Activated naive CD8-positive, alpha-beta T cell treated with anti-CD3 and anti-CD28 coated beads for 36 hours (primary cell): ENCODE measurements around the gene ZNF563. TPM values are rescaled to one million over a fixed set of nuclear protein-coding genes. Genes with fewer than 3 reads are reported as not detected.
"Not testable (repeated sequence)": the region's sequence is repeated elsewhere in the genome, so short reads cannot be mapped to it uniquely, and the experiment has no call there.

Experiments
- DNase-seq: peaks from one replicate; pipeline ENCODE4 v3.0.0; 2021
- H3K27ac Mint-ChIP-seq: one replicate; pipeline ENCODE4 v1.8.0; 2022; ENCODE audit warnings: mild to moderate bottlenecking, moderate library complexity, mixed read lengths
- H3K27me3 Mint-ChIP-seq: one replicate; pipeline ENCODE4 v1.8.0; 2022; ENCODE audit warnings: mild to moderate bottlenecking, mixed read lengths
- H3K36me3 Mint-ChIP-seq: one replicate; pipeline ENCODE4 v1.8.0; 2021; ENCODE audit warnings: mild to moderate bottlenecking, mixed read lengths
- H3K4me1 Mint-ChIP-seq: one replicate; pipeline ENCODE4 v1.8.0; 2021; ENCODE audit warnings: mixed read lengths
- H3K4me3 Mint-ChIP-seq: one replicate; pipeline ENCODE4 v1.8.0; 2022; ENCODE audit warnings: mild to moderate bottlenecking, moderate library complexity, mixed read lengths
- H3K9me3 Mint-ChIP-seq: one replicate; pipeline ENCODE4 v1.8.0; 2022; ENCODE audit warnings: mixed read lengths
- total RNA-seq, 2 experiments: library from RNA; stranded (reverse); gene quantifications; one replicate each; pipeline ENCODE4 v1.2.3, GENCODE V29; 2021

Gene ZNF563
- total RNA-seq, 2 experiments from 2014 or later = 2.8 to 4.5 TPM

- no peaks in the 10 kb centered on the region for H3K27me3 Mint-ChIP-seq
- H3K27ac Mint-ChIP-seq = peak overlapping the region; percentile 96
- H3K4me3 Mint-ChIP-seq = peak overlapping the region; percentile 35
- H3K9me3 Mint-ChIP-seq = peaks cover 4% of the 10 kb centered on the region
- H3K36me3 Mint-ChIP-seq = peaks cover 27% of the 10 kb centered on the region
- no peak for DNase-seq
- H3K4me1 Mint-ChIP-seq = peaks cover 51% of the 10 kb centered on the region
Measured at GRCh38 chr19:12330340-12330739, 3.1 kb downstream of the ZNF563 start.

GRCh38 chr19:12325690-12326089, 7.7 kb downstream of the ZNF563 start:
- Mint-ChIP-seq H3K27me3 (no peaks in the 10 kb centered on the region), H3K4me3 (no peak overlapping the region), H3K4me1 (peaks cover 27% of the 10 kb centered on the region), H3K27ac (no peak overlapping the region), H3K9me3 (peaks cover 8% of the 10 kb centered on the region), H3K36me3 (peaks cover 49% of the 10 kb centered on the region)
- no peak for DNase-seq

GRCh38 chr19:12318782-12319413, 14.5 kb downstream of the ZNF563 start:
- Mint-ChIP-seq H3K4me1 (peaks cover 2% of the 10 kb centered on the region), H3K27me3 (no peaks in the 10 kb centered on the region), H3K27ac (no peak overlapping the region), H3K36me3 (peaks cover 71% of the 10 kb centered on the region), H3K9me3 (peaks cover 27% of the 10 kb centered on the region), H3K4me3 (no peak overlapping the region)
- no peak for DNase-seq

GRCh38 chr19:12314553-12314952, 18.9 kb downstream of the ZNF563 start:
- H3K27me3 Mint-ChIP-seq = no peaks in the 10 kb centered on the region
- H3K27ac Mint-ChIP-seq = no peak overlapping the region
- peaks cover 22% of the 10 kb centered on the region for H3K9me3 Mint-ChIP-seq
- no peak for DNase-seq
- H3K4me1 Mint-ChIP-seq = peaks cover 2% of the 10 kb centered on the region
- H3K4me3 Mint-ChIP-seq = no peak overlapping the region
- peaks cover 46% of the 10 kb centered on the region for H3K36me3 Mint-ChIP-seq

GRCh38 chr19:12308891-12309290, 24.5 kb downstream of the ZNF563 start:
- H3K4me3 Mint-ChIP-seq, H3K9me3 Mint-ChIP-seq, H3K27ac Mint-ChIP-seq, DNase-seq, H3K27me3 Mint-ChIP-seq, H3K4me1 Mint-ChIP-seq, H3K36me3 Mint-ChIP-seq: not testable (repeated sequence)

GRCh38 chr19:12295191-12295590, 38.2 kb downstream of the ZNF563 start:
- Mint-ChIP-seq H3K27ac (peak overlapping the region; percentile 95), H3K9me3 (no peaks in the 10 kb centered on the region), H3K4me1 (peaks cover 20% of the 10 kb centered on the region), H3K36me3 (peaks cover 18% of the 10 kb centered on the region), H3K27me3 (no peaks in the 10 kb centered on the region), H3K4me3 (peak overlapping the region; percentile 100)
- no peak for DNase-seq

- peak within 1 kb of the TSS; percentile 100 for H3K4me3 Mint-ChIP-seq
- H3K36me3 Mint-ChIP-seq = peaks cover 22% of the 10 kb centered on the region
- H3K27ac Mint-ChIP-seq = peak within 1 kb of the TSS; percentile 99
- no peaks in the 10 kb centered on the region for H3K27me3 Mint-ChIP-seq
- H3K9me3 Mint-ChIP-seq = no peaks in the 10 kb centered on the region
- peaks cover 25% of the 10 kb centered on the region for H3K4me1 Mint-ChIP-seq
- peak; percentile 95 for DNase-seq
Measured at GRCh38 chr19:12294249-12295158, 38.9 kb downstream of the ZNF563 start, which contains the start of gene ZNF44. Gene ZNF44, minus strand, starts transcription at chr19:12294883. Its CDS starts 189 bp downstream, at chr19:12294694.

GRCh38 chr19:12293777-12294248, 39.6 kb downstream of the ZNF563 start:
- Mint-ChIP-seq H3K4me1 (peaks cover 31% of the 10 kb centered on the region), H3K9me3 (no peaks in the 10 kb centered on the region), H3K27ac (peak overlapping the region; percentile 99), H3K36me3 (peaks cover 25% of the 10 kb centered on the region), H3K4me3 (peak overlapping the region; percentile 100), H3K27me3 (no peaks in the 10 kb centered on the region)
- DNase-seq = peak; percentile 60

GRCh38 chr19:12289790-12290065, 43.7 kb downstream of the ZNF563 start:
- H3K27ac Mint-ChIP-seq = peak overlapping the region; percentile 87
- no peak for DNase-seq
- H3K4me1 Mint-ChIP-seq = peaks cover 40% of the 10 kb centered on the region
- peak overlapping the region; percentile 42 for H3K4me3 Mint-ChIP-seq
- H3K9me3 Mint-ChIP-seq = peaks cover 1% of the 10 kb centered on the region
- peaks cover 33% of the 10 kb centered on the region for H3K36me3 Mint-ChIP-seq
- H3K27me3 Mint-ChIP-seq = no peaks in the 10 kb centered on the region

GRCh38 chr19:12287958-12288500, 45.4 kb downstream of the ZNF563 start:
- Mint-ChIP-seq H3K4me1 (peaks cover 34% of the 10 kb centered on the region), H3K9me3 (peaks cover 1% of the 10 kb centered on the region), H3K27ac (peak overlapping the region; percentile 25)

GRCh38 chr19:12284631-12285030, 48.8 kb downstream of the ZNF563 start:
- Mint-ChIP-seq H3K4me1 (peaks cover 30% of the 10 kb centered on the region), H3K36me3 (peaks cover 25% of the 10 kb centered on the region), H3K27me3 (no peaks in the 10 kb centered on the region), H3K27ac (no peak overlapping the region), H3K4me3 (no peak overlapping the region), H3K9me3 (peaks cover 2% of the 10 kb centered on the region)
- DNase-seq = no peak

More at GRCh38 chr19:12287958-12288500, 45.4 kb downstream of the ZNF563 start:
- Mint-ChIP-seq H3K36me3 (peaks cover 32% of the 10 kb centered on the region), H3K27me3 (no peaks in the 10 kb centered on the region), H3K4me3 (no peak overlapping the region)
- no peak for DNase-seq

- DNase-seq = no peak
- no peak overlapping the region for H3K4me3 Mint-ChIP-seq
- H3K27me3 Mint-ChIP-seq = no peaks in the 10 kb centered on the region
- H3K4me1 Mint-ChIP-seq = peaks cover 30% of the 10 kb centered on the region
- peaks cover 25% of the 10 kb centered on the region for H3K36me3 Mint-ChIP-seq
- H3K9me3 Mint-ChIP-seq = peaks cover 5% of the 10 kb centered on the region
- H3K27ac Mint-ChIP-seq = no peak overlapping the region
Measured at GRCh38 chr19:12284226-12284625, 49.2 kb downstream of the ZNF563 start.

- H3K9me3 Mint-ChIP-seq = peaks cover 34% of the 10 kb centered on the region
- H3K4me3 Mint-ChIP-seq = no peak overlapping the region
- H3K4me1 Mint-ChIP-seq = peaks cover 29% of the 10 kb centered on the region
- H3K36me3 Mint-ChIP-seq = peaks cover 68% of the 10 kb centered on the region
- H3K27me3 Mint-ChIP-seq = no peaks in the 10 kb centered on the region
- peak overlapping the region; percentile 42 for H3K27ac Mint-ChIP-seq
- no peak for DNase-seq
Measured at GRCh38 chr19:12278713-12279112, 54.7 kb downstream of the ZNF563 start.

GRCh38 chr19:12272980-12273901, 60.2 kb downstream of the ZNF563 start:
- Mint-ChIP-seq H3K4me1 (peaks cover 5% of the 10 kb centered on the region), H3K4me3 (no peak overlapping the region), H3K27me3 (no peaks in the 10 kb centered on the region), H3K36me3 (peaks cover 90% of the 10 kb centered on the region), H3K27ac (no peak overlapping the region), H3K9me3 (peaks cover 65% of the 10 kb centered on the region)
- no peak for DNase-seq
